ENCODE measurements around the gene SLC40A1. TPM values are rescaled to one million over a fixed set of nuclear protein-coding genes. Genes with fewer than 3 reads are reported as not detected.
A peak's percentile ranks its signal among the peaks of the same experiment; 100 is the strongest.

The SLC40A1 gene
- polyA plus RNA-seq, 1 experiment: 0.47 TPM

DNA sequence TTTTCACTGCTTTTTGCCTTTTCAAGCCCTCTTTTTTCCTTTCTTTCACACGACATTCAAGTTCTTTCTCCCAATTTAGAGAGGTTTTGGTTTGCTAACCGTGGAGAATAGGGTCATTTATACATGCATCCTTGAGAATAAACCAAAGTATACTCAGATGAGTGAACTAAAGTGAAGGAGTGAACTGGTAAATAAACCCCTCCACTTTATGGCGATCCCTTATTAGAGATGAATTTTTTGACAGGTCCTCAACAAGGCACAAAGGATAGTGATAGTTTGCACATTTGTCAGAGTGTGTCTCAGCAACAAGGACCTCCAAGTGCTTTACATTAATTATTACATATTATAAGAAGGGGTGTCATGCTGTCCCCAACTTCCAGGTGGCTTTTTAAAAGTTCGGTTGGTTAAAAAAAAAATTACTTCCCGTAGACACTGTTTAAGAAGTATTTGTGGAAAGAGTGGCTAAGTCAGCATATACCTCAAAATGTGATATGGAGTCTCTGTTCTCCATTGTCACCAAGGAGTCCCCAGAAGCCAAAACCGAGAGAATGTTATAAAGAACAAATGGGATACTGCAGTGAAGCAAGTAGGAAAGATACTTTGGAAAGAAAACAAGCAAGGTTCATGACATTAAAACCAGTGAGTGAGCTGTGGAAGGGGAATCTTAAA lies 1.7 kb upstream of the SLC40A1 start:
- Histone ChIP-seq H3K27me3 (ENCODE audit: control insufficient read depth, insufficient read depth, low read length) (peaks cover 17% of the 10 kb centered on the region), H3K4me3 (ENCODE audit: low read depth, low read length) (no peak overlapping the region), H3K36me3 (ENCODE audit: control insufficient read depth, insufficient read depth, low read length) (no peaks in the 10 kb centered on the region)
- CTCF ChIA-PET: no interaction called here
- no peak for DNase-seq (ENCODE audit: low read depth)
- TF ChIP-seq, protein P1, sequence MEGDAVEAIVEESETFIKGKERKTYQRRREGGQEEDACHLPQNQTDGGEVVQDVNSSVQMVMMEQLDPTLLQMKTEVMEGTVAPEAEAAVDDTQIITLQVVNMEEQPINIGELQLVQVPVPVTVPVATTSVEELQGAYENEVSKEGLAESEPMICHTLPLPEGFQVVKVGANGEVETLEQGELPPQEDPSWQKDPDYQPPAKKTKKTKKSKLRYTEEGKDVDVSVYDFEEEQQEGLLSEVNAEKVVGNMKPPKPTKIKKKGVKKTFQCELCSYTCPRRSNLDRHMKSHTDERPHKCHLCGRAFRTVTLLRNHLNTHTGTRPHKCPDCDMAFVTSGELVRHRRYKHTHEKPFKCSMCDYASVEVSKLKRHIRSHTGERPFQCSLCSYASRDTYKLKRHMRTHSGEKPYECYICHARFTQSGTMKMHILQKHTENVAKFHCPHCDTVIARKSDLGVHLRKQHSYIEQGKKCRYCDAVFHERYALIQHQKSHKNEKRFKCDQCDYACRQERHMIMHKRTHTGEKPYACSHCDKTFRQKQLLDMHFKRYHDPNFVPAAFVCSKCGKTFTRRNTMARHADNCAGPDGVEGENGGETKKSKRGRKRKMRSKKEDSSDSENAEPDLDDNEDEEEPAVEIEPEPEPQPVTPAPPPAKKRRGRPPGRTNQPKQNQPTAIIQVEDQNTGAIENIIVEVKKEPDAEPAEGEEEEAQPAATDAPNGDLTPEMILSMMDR (IDR thresholded peaks at IDR 0.05; ENCODE audit: insufficient read depth, low read depth, low read length): no peak
- POLR2A ChIA-PET: no interaction called here

DNA sequence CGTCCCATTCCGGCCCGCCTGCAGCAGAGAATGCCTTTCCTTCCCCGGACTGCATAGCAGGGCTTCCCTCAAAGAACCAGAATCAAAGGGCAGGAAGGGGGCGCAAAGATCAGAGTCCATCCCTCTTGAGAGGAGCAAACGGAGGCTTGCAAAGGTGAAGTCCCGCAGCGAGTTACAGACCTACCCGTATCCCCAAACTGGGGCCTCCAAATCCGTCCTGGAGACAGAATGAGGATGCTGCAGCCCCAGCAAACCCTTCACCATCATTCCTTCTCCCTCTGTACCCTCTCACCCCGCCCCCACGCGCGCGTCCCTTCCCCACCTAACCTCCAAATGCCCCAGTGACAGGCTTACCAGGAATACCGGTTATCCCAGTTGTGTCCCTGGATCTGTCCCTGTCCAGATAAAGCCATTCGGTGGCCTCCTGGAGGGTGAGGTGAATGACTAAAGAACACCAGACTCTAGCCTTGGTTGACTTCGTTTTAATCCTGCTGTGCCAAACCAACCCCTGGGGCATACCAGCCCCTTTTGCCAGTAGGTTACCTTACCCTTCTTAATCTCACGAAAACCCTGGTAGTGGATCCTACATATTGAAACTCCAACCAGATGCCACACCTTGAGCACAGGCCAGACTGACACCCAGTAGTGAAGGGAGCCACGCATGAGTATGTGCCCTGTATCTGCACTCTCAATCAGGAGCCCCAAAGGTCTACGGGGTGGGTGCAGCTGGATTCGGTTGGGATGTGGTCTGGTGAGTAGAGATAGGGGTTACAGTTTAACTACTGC lies 961 bp upstream of the SLC40A1 start:
- Histone ChIP-seq H3K27me3 (ENCODE audit: control insufficient read depth, insufficient read depth, low read length) (peaks cover 17% of the 10 kb centered on the region), H3K4me3 (ENCODE audit: low read depth, low read length) (peak overlapping the region; percentile 48), H3K36me3 (ENCODE audit: control insufficient read depth, insufficient read depth, low read length) (no peaks in the 10 kb centered on the region)
- DNase-seq (ENCODE audit: low read depth): no peak
- ChIA-PET CTCF (no interaction called here), POLR2A (interaction anchor here (0.5 kb wide), 1 partner anchor 10 kb away, joined by 4 read pairs; no protein-coding TSS in a partner anchor)
- TF ChIP-seq, protein P1 (IDR thresholded peaks at IDR 0.05; ENCODE audit: insufficient read depth, low read depth, low read length): no peak

DNA sequence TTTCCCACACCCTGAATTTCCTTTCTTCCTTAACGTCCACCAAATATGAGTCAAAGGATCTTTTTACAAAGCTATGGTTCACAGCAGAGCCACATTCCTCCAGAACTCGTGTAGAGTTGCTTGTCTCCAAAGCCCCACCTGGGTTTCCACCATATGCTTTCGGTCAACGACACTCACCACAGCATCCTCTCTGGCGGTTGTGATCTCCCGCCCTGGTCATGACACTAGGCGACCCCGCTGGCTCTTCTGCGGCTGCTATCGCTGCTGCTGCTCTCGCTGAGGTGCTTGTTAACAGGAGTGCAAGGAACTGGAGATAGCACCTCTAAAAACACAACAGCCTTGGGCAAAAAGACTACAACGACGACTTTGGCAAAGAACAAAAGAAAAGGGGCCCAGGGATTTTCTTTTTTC lies 340 bp downstream of the SLC40A1 start:
- H3K36me3 ChIP-seq (ENCODE audit: control insufficient read depth, insufficient read depth, low read length): no peaks in the 10 kb centered on the region
- peaks cover 17% of the 10 kb centered on the region for H3K27me3 ChIP-seq (ENCODE audit: control insufficient read depth, insufficient read depth, low read length)
- peak overlapping the region; percentile 48 for H3K4me3 ChIP-seq (ENCODE audit: low read depth, low read length)
- ChIA-PET POLR2A (no interaction called here), CTCF (interaction anchor here (0.6 to 2.7 kb wide), 2 partner anchors 10 to 208 kb away, joined by 4 to 10 read pairs; no protein-coding TSS in a partner anchor)
- TF ChIP-seq, protein P1 (IDR thresholded peaks at IDR 0.05; ENCODE audit: insufficient read depth, low read depth, low read length): no peak
- no peak for DNase-seq (ENCODE audit: low read depth)

DNA sequence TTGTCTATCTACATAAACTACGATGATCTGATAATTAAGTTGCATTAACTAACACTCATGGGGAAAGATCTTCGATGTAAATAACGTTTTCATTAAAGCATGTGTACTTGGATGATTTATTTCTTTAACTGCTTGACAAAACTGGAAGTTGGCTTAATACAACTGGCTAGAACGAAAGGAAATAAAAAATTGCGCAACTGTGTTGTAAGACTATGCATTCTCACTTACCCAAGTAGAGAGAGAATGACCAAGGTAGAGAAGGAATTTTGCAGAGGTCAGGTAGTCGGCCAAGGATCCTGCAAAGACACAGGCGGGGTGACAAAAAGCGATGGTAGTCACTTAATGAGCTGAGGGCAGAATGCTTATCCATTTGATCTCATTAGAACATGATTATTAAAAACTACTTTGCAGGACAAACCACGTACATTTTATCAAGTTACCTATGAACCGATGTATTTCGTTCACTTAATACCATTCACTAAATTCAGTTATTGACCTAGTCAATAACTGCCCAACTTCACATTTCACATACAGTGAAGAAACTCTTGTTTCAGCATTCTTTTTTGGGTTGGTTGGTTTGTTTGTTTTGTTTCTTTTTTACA lies 900 bp downstream of the SLC40A1 start:
- no peaks in the 10 kb centered on the region for H3K36me3 ChIP-seq (ENCODE audit: control insufficient read depth, insufficient read depth, low read length)
- ChIA-PET POLR2A (no interaction called here), CTCF (interaction anchor here (0.6 to 2.7 kb wide), 2 partner anchors 10 to 208 kb away, joined by 4 to 10 read pairs; no protein-coding TSS in a partner anchor)
- DNase-seq (ENCODE audit: low read depth): no peak
- peaks cover 17% of the 10 kb centered on the region for H3K27me3 ChIP-seq (ENCODE audit: control insufficient read depth, insufficient read depth, low read length)
- TF ChIP-seq, protein P1 (IDR thresholded peaks at IDR 0.05; ENCODE audit: insufficient read depth, low read depth, low read length): no peak
- no peak overlapping the region for H3K4me3 ChIP-seq (ENCODE audit: low read depth, low read length)
